MM.1S (cell line): ENCODE measurements around the gene AZU1.

Source experiments
- DNase-seq: peaks from one replicate; pipeline ENCODE4 v3.0.0-alpha.2; 2015
- H2AFZ ChIP-seq: fragments of 300-600 bp; sonication (generic); 2 replicates; pipeline ENCODE4 v1.6.0; 2016; ENCODE audit warnings: antibody characterized with exemption, low read length
- H3F3A ChIP-seq: fragments of 300-600 bp; sonication (generic); 2 replicates; pipeline ENCODE4 v1.6.1; 2016; ENCODE audit warnings: mild to moderate bottlenecking, antibody characterized with exemption, low read length, moderate library complexity, mixed read lengths; ENCODE audit not compliant: insufficient read depth
- H3K27ac ChIP-seq: fragments of 300-600 bp; sonication (generic); 2 replicates; pipeline ENCODE4 v1.5.1; 2016; ENCODE audit warnings: mild to moderate bottlenecking, low read length
- H3K27me3 ChIP-seq: fragments of 300-600 bp; sonication (generic); replicated peaks from 2 replicates; pipeline ENCODE4 v1.6.0; 2016; ENCODE audit warnings: low read length; ENCODE audit not compliant: insufficient read depth
- H3K36me3 ChIP-seq: fragments of 300-600 bp; sonication (generic); replicated peaks from 2 replicates; pipeline ENCODE4 v1.6.1; 2016; ENCODE audit warnings: mild to moderate bottlenecking, low read length, mixed read lengths; ENCODE audit not compliant: insufficient read depth
- H3K4me1 ChIP-seq: fragments of 300-600 bp; sonication (generic); 2 replicates; pipeline ENCODE4 v1.6.1; 2016; ENCODE audit warnings: low read length, mixed read lengths
- H3K4me2 ChIP-seq: fragments of 300-600 bp; sonication (generic); 2 replicates; pipeline ENCODE4 v1.6.0; 2016; ENCODE audit warnings: low read depth, low read length
- H3K4me3 ChIP-seq: fragments of 300-600 bp; sonication (generic); 2 replicates; pipeline ENCODE4 v1.5.1; 2016; ENCODE audit warnings: low read length, mixed read lengths
- H3K79me2 ChIP-seq: fragments of 300-600 bp; sonication (generic); 2 replicates; pipeline ENCODE4 v1.6.1; 2016; ENCODE audit warnings: mixed run types, low read length, mixed read lengths
- H3K9ac ChIP-seq: fragments of 300-600 bp; sonication (generic); 2 replicates; pipeline ENCODE4 v1.6.1; 2016; ENCODE audit warnings: low read length, mixed read lengths
- H3K9me2 ChIP-seq: fragments of 300-600 bp; sonication (generic); replicated peaks from 2 replicates; pipeline ENCODE4 v1.6.1; 2016; ENCODE audit warnings: mild to moderate bottlenecking, low read length, mixed read lengths; ENCODE audit not compliant: insufficient read depth
- H3K9me3 ChIP-seq: fragments of 300-600 bp; sonication (generic); replicated peaks from 2 replicates; pipeline ENCODE4 v1.6.1; 2016; ENCODE audit warnings: mild to moderate bottlenecking, low read length, mixed read lengths; ENCODE audit not compliant: insufficient read depth
- H4K20me1 ChIP-seq: fragments of 300-600 bp; sonication (generic); 2 replicates; pipeline ENCODE4 v1.6.1; 2016; ENCODE audit warnings: mild to moderate bottlenecking, low read length, moderate library complexity, mixed read lengths; ENCODE audit not compliant: insufficient read depth
- CTCF ChIP-seq: fragments of 300-600 bp; sonication (generic); IDR thresholded peaks from 2 replicates; pipeline ENCODE4 v1.5.1; 2016; ENCODE audit warnings: antibody characterized with exemption, low read length, mixed read lengths
- EZH2 ChIP-seq: fragments of 300-600 bp; sonication (generic); optimal IDR thresholded peaks from 2 replicates; pipeline ENCODE3; 2017; ENCODE audit warnings: low read depth, mild to moderate bottlenecking, antibody characterized with exemption, low read length, mixed read lengths
- EZH2phosphoT487 ChIP-seq: fragments of 300-600 bp; sonication (generic); IDR thresholded peaks from 2 replicates; pipeline ENCODE4 v1.6.1; 2018; ENCODE audit warnings: antibody characterized with exemption, low read length

AZU1 gene

GRCh38 chr19:870314-870713, 42.7 kb downstream of the AZU1 start:
- Histone ChIP-seq H3K4me2 (no peak overlapping the region), H3K9me3 (no peaks in the 10 kb centered on the region), H3F3A (peaks cover 9% of the 10 kb centered on the region; the same call in 1 of the 2 replicates), H3K9ac (no peak overlapping the region), H3K27me3 (no peaks in the 10 kb centered on the region), H3K4me1 (0 out of 2 replicates have a peak, but pooled peaks cover 7% of the 10 kb centered on the region), H3K27ac (no peak overlapping the region), H4K20me1 (no peaks in the 10 kb centered on the region), H3K79me2 (no peaks in the 10 kb centered on the region), H3K9me2 (no peaks in the 10 kb centered on the region), H3K36me3 (no peaks in the 10 kb centered on the region), H3K4me3 (no peak overlapping the region), H2AFZ (no peak overlapping the region)
- TF ChIP-seq EZH2, result no peak
- TF ChIP-seq CTCF, result no peak
- TF ChIP-seq EZH2phosphoT487, result no peak
- DNase-seq, result no peak

GRCh38 chr19:870963-871401, 43.3 kb downstream of the AZU1 start:
- no peak overlapping the region for H3K4me2 ChIP-seq
- H3K27ac ChIP-seq, result no peak overlapping the region
- no peaks in the 10 kb centered on the region for H3K36me3 ChIP-seq
- H3K9me2 ChIP-seq, result no peaks in the 10 kb centered on the region
- H3K4me3 ChIP-seq, result no peak overlapping the region
- no peaks in the 10 kb centered on the region for H3K9me3 ChIP-seq
- H3K4me1 ChIP-seq, result 0 out of 2 replicates have a peak, but pooled peaks cover 7% of the 10 kb centered on the region
- no peaks in the 10 kb centered on the region for H4K20me1 ChIP-seq
- TF ChIP-seq CTCF (no peak), EZH2phosphoT487 (no peak), EZH2 (no peak)
- H3K27me3 ChIP-seq, result no peaks in the 10 kb centered on the region
- no peak overlapping the region for H3K9ac ChIP-seq
- peaks cover 8% of the 10 kb centered on the region; the same call in 1 of the 2 replicates for H3F3A ChIP-seq
- no peaks in the 10 kb centered on the region for H3K79me2 ChIP-seq
- DNase-seq, result no peak
- H2AFZ ChIP-seq, result no peak overlapping the region

DNA sequence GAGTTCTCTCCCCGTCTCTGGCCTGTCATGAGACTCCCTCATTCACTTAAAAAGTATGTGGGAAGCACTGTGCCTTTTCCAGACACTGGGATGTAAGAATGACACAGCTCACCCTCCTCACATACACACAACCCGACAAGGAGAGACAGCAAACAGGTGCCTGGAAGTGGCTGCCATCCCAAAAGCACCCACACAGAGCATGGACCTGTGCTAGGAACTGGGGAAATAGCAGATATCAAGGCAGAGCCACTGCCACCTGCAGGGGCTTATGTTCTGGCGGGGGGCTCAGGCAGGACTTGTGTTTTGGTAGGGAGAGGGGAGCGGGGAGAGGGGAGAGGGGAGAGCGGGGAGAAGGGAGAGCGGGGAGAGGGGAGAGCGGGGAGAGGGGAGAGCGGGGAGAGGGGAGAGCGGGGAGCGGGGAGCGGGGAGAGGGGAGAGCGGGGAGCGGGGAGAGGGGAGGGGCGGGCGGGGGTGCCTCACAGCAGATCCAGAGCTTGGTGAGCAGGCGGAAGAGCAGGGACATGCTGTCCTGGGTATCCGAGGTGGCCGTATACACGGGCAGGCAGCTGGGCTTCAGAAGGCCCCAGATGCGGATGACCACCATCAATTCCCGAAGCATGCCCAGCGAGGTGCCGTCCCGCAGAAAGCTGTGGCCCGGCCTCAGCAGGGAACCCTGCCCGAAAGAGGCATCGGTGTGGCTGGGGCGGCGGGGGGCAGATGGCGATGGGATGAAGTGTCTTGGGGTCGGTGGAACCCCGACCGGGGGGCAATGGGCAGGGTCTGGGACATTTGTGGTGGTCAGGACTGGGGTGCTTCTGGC, 44.0 kb downstream of the AZU1 start:
- Histone ChIP-seq H3F3A (peaks cover 8% of the 10 kb centered on the region; the same call in 1 of the 2 replicates), H3K9me3 (no peaks in the 10 kb centered on the region), H2AFZ (no peak overlapping the region), H3K9ac (no peak overlapping the region), H3K79me2 (no peaks in the 10 kb centered on the region), H3K27me3 (no peaks in the 10 kb centered on the region), H3K9me2 (no peaks in the 10 kb centered on the region), H3K27ac (no peak overlapping the region), H3K4me2 (peak overlapping the region; percentile 53; the same call in 1 of the 2 replicates), H3K4me3 (no peak overlapping the region), H3K36me3 (no peaks in the 10 kb centered on the region), H4K20me1 (no peaks in the 10 kb centered on the region), H3K4me1 (0 out of 2 replicates have a peak, but pooled peaks cover 7% of the 10 kb centered on the region)
- no peak for TF ChIP-seq EZH2phosphoT487
- no peak for DNase-seq
